HepG2 (cell line): ENCODE results near the gene ZBTB20. TPM values are rescaled to one million over a fixed set of nuclear protein-coding genes. Genes with fewer than 3 reads are reported as not detected.

Experiments
- ATAC-seq: fragments of 200-7000 bp; cut with Tn5 transposase; 3 replicates; pipeline ENCODE4 v1.9.1; 2020; ENCODE audit warnings: mild to moderate bottlenecking, moderate library complexity
- BruUV-seq: library from RNA; stranded (reverse); fragments of 400-500 nt; replicated peaks from 2 replicates; lab custom pipeline; 2021; lab: Mats Ljungman, UMichigan
- CTCF ChIA-PET: fragments of 300-600 bp; formaldehyde crosslinking; extraction: SDS; loops from one replicate; lab custom pipeline; 2021; ENCODE audit warnings: low total read pairs, inconsistent platforms, low intra/inter-chr PET ratio; lab: Yijun Ruan, JAX
- POLR2A ChIA-PET: fragments of 350-600 bp; sonication (Branson Sonifier 250); formaldehyde crosslinking; loops from one replicate; lab custom pipeline; 2020; ENCODE audit warnings: antibody characterized with exemption, inconsistent platforms; lab: Yijun Ruan, JAX
- DNase-seq: peaks from one replicate; pipeline ENCODE4 v3.0.0-alpha.2; 2015; ENCODE audit warnings: low spot score
- FAIRE-seq: peaks from 3 replicates; lab custom pipeline; 2011; peaks lifted over from hg19 to GRCh38; lab: Jason Lieb, UNC
- H2AFZ ChIP-seq: one replicate; pipeline ENCODE4 v1.6.1; 2011; ENCODE audit warnings: low read length, inconsistent platforms
- H3K27ac ChIP-seq: fragments of 300-600 bp; 3 replicates; pipeline ENCODE4 v1.8.0; 2011; ENCODE audit warnings: mixed run types, mild to moderate bottlenecking, mixed read lengths, low read length, inconsistent platforms; ENCODE audit not compliant: insufficient read depth; ENCODE audit errors: extremely low read length
- H3K27me3 ChIP-seq, 2 experiments: fragments of 200-600 bp in 1 of 2; 2 replicates in 1 of 2; 3 replicates in 1 of 2; pipeline versions ENCODE4 v1.6.0 to v1.8.0; 2011; ENCODE audit warnings: low read length in 2 of 2, mild to moderate bottlenecking in 2 of 2, moderate library complexity in 2 of 2, inconsistent platforms in 1 of 2; ENCODE audit not compliant: insufficient read depth in 2 of 2, control insufficient read depth in 1 of 2
- H3K36me3 ChIP-seq, 2 experiments: fragments of 200-600 bp in 1 of 2; replicated peaks in 1 of 2; 2 replicates in 1 of 2; 3 replicates in 1 of 2; pipeline versions ENCODE4 v1.5.1 to v1.8.0; 2011; ENCODE audit warnings: low read length in 2 of 2, inconsistent platforms in 1 of 2; ENCODE audit not compliant: insufficient read depth in 2 of 2, control insufficient read depth in 1 of 2
- H3K4me1 ChIP-seq: 2 replicates; pipeline ENCODE4 v1.5.1; 2012; ENCODE audit warnings: low read length, inconsistent platforms; ENCODE audit not compliant: insufficient read depth
- H3K4me2 ChIP-seq: 2 replicates; pipeline ENCODE4 v1.6.0; 2011; ENCODE audit warnings: low read depth, low read length, inconsistent platforms
- H3K4me3 ChIP-seq, 3 experiments: fragments of 200-600 bp in 1 of 3; sonication (generic), shearing (Covaris generic) in 1 of 3; replicated peaks in 1 of 3; 2 replicates each; pipeline ENCODE4 v1.5.1; 2011 to 2016; ENCODE audit warnings: low read length in 3 of 3, inconsistent platforms in 2 of 3, low read depth in 2 of 3, mild to moderate bottlenecking in 2 of 3, control low read depth in 1 of 3, mixed read lengths in 1 of 3; ENCODE audit not compliant: insufficient read depth in 1 of 3
- H3K79me2 ChIP-seq: one replicate; pipeline ENCODE4 v1.6.1; 2011; ENCODE audit warnings: low read length, inconsistent platforms; ENCODE audit not compliant: insufficient read depth
- H3K9ac ChIP-seq: 2 replicates; pipeline ENCODE4 v1.6.0; 2011; ENCODE audit warnings: mild to moderate bottlenecking, low read depth, low read length, inconsistent platforms; ENCODE audit not compliant: insufficient read depth
- H3K9me3 ChIP-seq: 2 replicates; pipeline ENCODE4 v1.5.1; 2012; ENCODE audit warnings: mild to moderate bottlenecking, low read length
- H4K20me1 ChIP-seq: 2 replicates; pipeline ENCODE4 v1.6.0; 2011; ENCODE audit warnings: inconsistent platforms, mild to moderate bottlenecking, low read length, moderate library complexity; ENCODE audit not compliant: insufficient read depth
- CREBL2 ChIP-seq: sonication (generic); formaldehyde crosslinking; IDR thresholded peaks from 2 replicates; pipeline ENCODE4 v1.8.1; 2023; ENCODE audit warnings: missing genetic modification reagents, mild to moderate bottlenecking, borderline replicate concordance
- CREM ChIP-seq, 2 experiments: sonication (generic) in 1 of 2; formaldehyde crosslinking in 1 of 2; IDR thresholded peaks; 2 replicates each; pipeline versions ENCODE4 v1.4.0 to v1.6.1; 2016 to 2020; ENCODE audit warnings: antibody characterized with exemption in 1 of 2, mild to moderate bottlenecking in 1 of 2, missing genetic modification reagents in 1 of 2
- HNF4A ChIP-seq: sonication (generic); formaldehyde crosslinking; IDR thresholded peaks from 2 replicates; pipeline ENCODE4 v1.4.0; 2020; ENCODE audit warnings: missing genetic modification reagents
- NPAS2 ChIP-seq: sonication (generic); formaldehyde crosslinking; IDR thresholded peaks from 2 replicates; pipeline ENCODE4 v1.8.0; 2022; ENCODE audit warnings: mild to moderate bottlenecking, missing genetic modification reagents, borderline replicate concordance
- NR2F1 ChIP-seq, 2 experiments: fragments of 450-650 bp in 1 of 2; formaldehyde crosslinking in 1 of 2; IDR thresholded peaks; 2 replicates each; pipeline versions ENCODE4 v1.5.0 to v1.6.1; 2016 to 2020; ENCODE audit warnings: mild to moderate bottlenecking in 1 of 2, missing compliant biosample characterization in 1 of 2, missing genetic modification reagents in 1 of 2, moderate library complexity in 1 of 2
- NR2F2 ChIP-seq: IDR thresholded peaks from 2 replicates; pipeline ENCODE4 v1.6.1; 2012; ENCODE audit warnings: low read depth, inconsistent platforms, borderline replicate concordance
- RFX1 ChIP-seq: fragments of 450-650 bp; IDR thresholded peaks from 2 replicates; pipeline ENCODE4 v1.6.1; 2017
- SOX13 ChIP-seq, 3 experiments: fragments of 450-650 bp in 1 of 3; sonication (generic) in 1 of 3; formaldehyde crosslinking in 1 of 3; IDR thresholded peaks in 2 of 3; conservative IDR thresholded peaks in 1 of 3; 2 replicates each; pipeline versions ENCODE4 v1.5.0 to v1.6.1; 2016 to 2020; ENCODE audit warnings: antibody characterized with exemption in 1 of 3, mild to moderate bottlenecking in 1 of 3, missing compliant biosample characterization in 1 of 3, missing genetic modification reagents in 1 of 3, moderate library complexity in 1 of 3
- SOX6 ChIP-seq, 2 experiments: fragments of 450-650 bp in 1 of 2; sonication (generic) in 1 of 2; formaldehyde crosslinking in 1 of 2; IDR thresholded peaks; 2 replicates each; pipeline versions ENCODE4 v1.4.0 to v1.6.1; 2017 to 2020; ENCODE audit warnings: antibody characterized with exemption in 1 of 2, mild to moderate bottlenecking in 1 of 2, missing genetic modification reagents in 1 of 2
- YEATS4 ChIP-seq: sonication (generic); formaldehyde crosslinking; IDR thresholded peaks from 2 replicates; pipeline ENCODE4 v1.4.0; 2020; ENCODE audit warnings: missing genetic modification reagents, borderline replicate concordance
- ZNF10 ChIP-seq: sonication (generic); formaldehyde crosslinking; IDR thresholded peaks from 2 replicates; pipeline ENCODE4 v1.4.0; 2020; ENCODE audit warnings: mild to moderate bottlenecking, low read depth, missing genetic modification reagents, borderline replicate concordance
- ZNF546 ChIP-seq: sonication (generic); formaldehyde crosslinking; conservative IDR thresholded peaks from 2 replicates; pipeline ENCODE4 v1.8.1; 2023; ENCODE audit warnings: mild to moderate bottlenecking, missing genetic modification reagents
- ZNF567 ChIP-seq: sonication (generic); formaldehyde crosslinking; IDR thresholded peaks from 2 replicates; pipeline ENCODE4 v1.8.1; 2023; ENCODE audit warnings: mild to moderate bottlenecking, missing genetic modification reagents, borderline replicate concordance
- ZNF772 ChIP-seq: sonication (generic); formaldehyde crosslinking; IDR thresholded peaks from 2 replicates; pipeline ENCODE4 v1.5.0; 2020; ENCODE audit warnings: mild to moderate bottlenecking, missing genetic modification reagents
- ZNF800 ChIP-seq: sonication (generic); formaldehyde crosslinking; IDR thresholded peaks from 2 replicates; pipeline ENCODE4 v1.4.0; 2020; ENCODE audit warnings: missing genetic modification reagents
- WGBS: methylation state at CpG from one replicate; pipeline ENCODE4 v1.1.6; 2017; ENCODE audit warnings: low lambda C conversion rate; 5-methylcytosine and 5-hydroxymethylcytosine counted together
- in situ Hi-C: cut with HindIII; loops from 2 replicates; pipeline ENCODE4 v1.10.0; 2017; ENCODE audit warnings: low pct_unique_long_range_greater_than_20kb; ENCODE audit not compliant: extremely low pct_ligation_motif_present
- intact Hi-C: fragments of 100-400 bp; cut with micrococcal nuclease; formaldehyde crosslinking; loops from one replicate; pipeline ENCODE4 v1.10.0; 2022; ENCODE audit not compliant: unreplicated experiment
- polyA plus RNA-seq, 8 experiments: library from polyadenylated mRNA; depleted of rRNA in 3 of 8; stranded (reverse) in 7 of 8; unstranded in 1 of 8; fragments of >200 nt; fragmentation: Illumina TruSeq in 4 of 8; extraction: Trizol in 4 of 8; gene quantifications; 2 replicates each; pipeline versions ENCODE4 v1.2.1 to v1.2.3, GENCODE V29; 2011 to 2016; ENCODE audit warnings: low read depth in 4 of 8, missing spikeins in 1 of 8, mixed read lengths in 1 of 8; ENCODE audit not compliant: insufficient read depth in 1 of 8
- total RNA-seq, 5 experiments: library from RNA; depleted of rRNA; stranded (reverse); fragments of >200 nt; fragmentation: Illumina TruSeq; extraction: Trizol; gene quantifications; 2 replicates each; pipeline ENCODE4 v1.2.3, GENCODE V29; 2016; ENCODE audit warnings: low read depth in 1 of 5
- TF ChIP-seq, protein P1 (sequence below): sonication (generic); formaldehyde crosslinking; IDR thresholded peaks from 2 replicates; pipeline ENCODE4 v1.4.0; 2020; ENCODE audit warnings: mild to moderate bottlenecking, missing genetic modification reagents

The ZBTB20 gene
- total and polyA plus RNA-seq, 2 of the 13 experiments (the other 11 are each of a cell fraction or from before 2014, with no cell fraction given): 1.9 to 8.8 TPM

DNA sequence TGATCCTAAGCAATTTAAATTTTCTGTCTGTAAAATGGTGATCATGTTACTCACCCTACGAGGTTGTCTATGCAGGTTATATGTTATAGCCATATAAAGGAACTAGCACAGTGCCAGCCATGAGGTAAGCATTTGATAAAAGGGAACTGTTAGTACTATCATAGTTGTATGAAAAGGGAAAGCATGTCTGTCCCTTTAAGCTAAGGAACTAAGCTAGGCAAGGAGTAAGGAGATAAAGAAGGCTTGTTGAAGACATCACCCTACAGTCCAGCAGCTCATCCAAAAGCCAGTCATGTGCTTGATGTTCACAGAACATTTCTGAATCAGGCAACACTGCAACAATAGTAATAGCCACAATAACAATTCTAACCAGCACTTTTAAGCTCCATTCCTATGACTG, 243.9 kb downstream of the ZBTB20 start:
- DNase-seq: no peak
- Histone ChIP-seq H3K4me1 (peaks cover 39% of the 10 kb centered on the region), H3K9ac (no peak overlapping the region), H3K4me3 (no peak overlapping the region), H3K4me2 (no peak overlapping the region; the same call in 1 of the 2 replicates), H3K27ac (peak overlapping the region; percentile 3), H4K20me1 (no peaks in the 10 kb centered on the region), H3K79me2 (no peaks in the 10 kb centered on the region), H3K36me3 (no peaks in the 10 kb centered on the region), H2AFZ (no peak overlapping the region), H3K9me3 (no peaks in the 10 kb centered on the region), H3K27me3 (no peaks in the 10 kb centered on the region)
- TF ChIP-seq ZNF567 (CRISPR knock-in tag) (no peak), RFX1 (no peak), ZNF546 (CRISPR knock-in tag) (no peak), CREM (IDR thresholded peaks at IDR 0.05) (no peak), CREM (CRISPR knock-in tag; IDR thresholded peaks at IDR 0.05) (no peak), NPAS2 (CRISPR knock-in tag) (no peak), ZNF772 (CRISPR knock-in tag) (no peak), ZNF10 (CRISPR knock-in tag) (no peak)
- TF ChIP-seq, protein P1, sequence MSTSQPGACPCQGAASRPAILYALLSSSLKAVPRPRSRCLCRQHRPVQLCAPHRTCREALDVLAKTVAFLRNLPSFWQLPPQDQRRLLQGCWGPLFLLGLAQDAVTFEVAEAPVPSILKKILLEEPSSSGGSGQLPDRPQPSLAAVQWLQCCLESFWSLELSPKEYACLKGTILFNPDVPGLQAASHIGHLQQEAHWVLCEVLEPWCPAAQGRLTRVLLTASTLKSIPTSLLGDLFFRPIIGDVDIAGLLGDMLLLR (CRISPR knock-in tag): no peak
- no TSS peak for BruUV-seq
- ChIA-PET CTCF (no interaction called here), POLR2A (no interaction called here)
- FAIRE-seq: no peak
- 48% methylated on average over 1 of the region's 1 CpG for WGBS
- in situ Hi-C loops (no loop called here), intact Hi-C loops (no loop called here)
- no peak; the same call in 2 of the 3 replicates for ATAC-seq

- no peak overlapping the region for H3K4me3 ChIP-seq
- ATAC-seq (peak; percentile 59), DNase-seq (peak; percentile 16), FAIRE-seq (no peak)
- H3K4me1 ChIP-seq: peaks cover 39% of the 10 kb centered on the region
- H4K20me1 ChIP-seq: no peaks in the 10 kb centered on the region
- in situ Hi-C loops: no loop called here
- no peak overlapping the region for H3K9ac ChIP-seq
- no peak overlapping the region for H2AFZ ChIP-seq
- H3K27ac ChIP-seq: peak overlapping the region; percentile 3
- H3K27me3 ChIP-seq: no peaks in the 10 kb centered on the region
- H3K9me3 ChIP-seq: no peaks in the 10 kb centered on the region
- ChIA-PET POLR2A (no interaction called here), CTCF (no interaction called here)
- H3K36me3 ChIP-seq: no peaks in the 10 kb centered on the region
- H3K4me2 ChIP-seq: peak overlapping the region; percentile 21
- intact Hi-C loops: no loop called here
- no peaks in the 10 kb centered on the region for H3K79me2 ChIP-seq
- no TSS peak for BruUV-seq
- TF ChIP-seq NR2F1 (CRISPR knock-in tag; IDR thresholded peaks at IDR 0.05): 0 out of 4 replicates have a peak, but pooled peaks of 1 of the 2 experiments have one; percentile 44
- TF ChIP-seq SOX6 (IDR thresholded peaks at IDR 0.05): no peak
- TF ChIP-seq SOX6 (CRISPR knock-in tag; IDR thresholded peaks at IDR 0.05): peak; percentile 49; the same call in 1 of the 2 replicates
- no peak for TF ChIP-seq SOX13 (IDR thresholded peaks at IDR 0.05)
- TF ChIP-seq SOX13 (CRISPR knock-in tag; conservative IDR thresholded peaks at IDR 0.05 in 1 of 2, IDR thresholded peaks at IDR 0.05 in 1 of 2): peak in 1 of 2 experiments; percentile 56; a peak in 1 of 4 replicates
- TF ChIP-seq YEATS4 (CRISPR knock-in tag): no peak
- peak; percentile 46; the same call in 1 of the 2 replicates for TF ChIP-seq NR2F2
- TF ChIP-seq CREBL2 (CRISPR knock-in tag): no peak
- TF ChIP-seq ZNF800 (CRISPR knock-in tag): no peak
- TF ChIP-seq HNF4A (CRISPR knock-in tag): peak; percentile 30; the same call in 1 of the 2 replicates
Measured at GRCh38 chr3:114902691-114903101, 244.4 kb downstream of the ZBTB20 start.
